HepG2 (cell line): ENCODE results near the gene SDC4. TPM values are rescaled to one million over a fixed set of nuclear protein-coding genes. Genes with fewer than 3 reads are reported as not detected.

Experiments used
- CEBPZ ChIP-seq: IDR thresholded peaks from 2 replicates; pipeline ENCODE4 v1.6.1; 2012; ENCODE audit warnings: low read length, improper control_type of control experiment
- FOXO1 ChIP-seq: sonication (generic); formaldehyde crosslinking; IDR thresholded peaks from 2 replicates; pipeline ENCODE4 v1.4.0; 2020; ENCODE audit warnings: missing genetic modification reagents
- HCFC1 ChIP-seq: fragments of 150-350 bp; IDR thresholded peaks from 2 replicates; pipeline ENCODE4 v1.6.1; 2014; ENCODE audit warnings: low read depth, low read length
- HOXA5 ChIP-seq: sonication (generic); formaldehyde crosslinking; IDR thresholded peaks from 2 replicates; pipeline ENCODE4 v1.4.0; 2020; ENCODE audit warnings: missing genetic modification reagents
- HOXA7 ChIP-seq: sonication (generic); formaldehyde crosslinking; IDR thresholded peaks from 2 replicates; pipeline ENCODE4 v1.8.1; 2022; ENCODE audit warnings: mild to moderate bottlenecking, missing genetic modification reagents, moderate library complexity
- ISL2 ChIP-seq: sonication (generic); formaldehyde crosslinking; IDR thresholded peaks from 2 replicates; pipeline ENCODE4 v1.5.0; 2020; ENCODE audit warnings: missing genetic modification reagents
- LRRFIP1 ChIP-seq: sonication (generic); formaldehyde crosslinking; conservative IDR thresholded peaks from 2 replicates; pipeline ENCODE4 v1.4.0; 2020; ENCODE audit warnings: missing genetic modification reagents
- MAZ ChIP-seq, 2 experiments: sonication (generic) in 1 of 2; formaldehyde crosslinking in 1 of 2; IDR thresholded peaks; 2 replicates each; pipeline versions ENCODE4 v1.5.0 to v1.6.1; 2012 to 2020; ENCODE audit warnings: low read depth in 2 of 2, mild to moderate bottlenecking in 2 of 2, borderline replicate concordance in 1 of 2, improper control_type of control experiment in 1 of 2, low read length in 1 of 2, missing genetic modification reagents in 1 of 2, moderate library complexity in 1 of 2
- MXI1 ChIP-seq: IDR thresholded peaks from 3 replicates; pipeline ENCODE4 v1.6.1; 2012; ENCODE audit warnings: low read depth, low read length, inconsistent platforms, borderline replicate concordance
- NFKB2 ChIP-seq: sonication (generic); formaldehyde crosslinking; IDR thresholded peaks from 2 replicates; pipeline ENCODE4 v1.4.0; 2020; ENCODE audit warnings: missing genetic modification reagents, borderline replicate concordance
- NR2F6 ChIP-seq, 2 experiments: IDR thresholded peaks; 2 replicates each; pipeline ENCODE4 v1.6.1; 2016; ENCODE audit warnings: antibody characterized with exemption in 1 of 2, mild to moderate bottlenecking in 1 of 2
- RBAK ChIP-seq: sonication (generic); formaldehyde crosslinking; IDR thresholded peaks from 2 replicates; pipeline ENCODE4 v1.5.1; 2020; ENCODE audit warnings: mild to moderate bottlenecking, missing genetic modification reagents
- SMAD1 ChIP-seq: sonication (generic); formaldehyde crosslinking; IDR thresholded peaks from 2 replicates; pipeline ENCODE4 v1.4.0; 2020; ENCODE audit warnings: missing genetic modification reagents, low read depth, mild to moderate bottlenecking, borderline replicate concordance
- TARDBP ChIP-seq: sonication (generic); formaldehyde crosslinking; IDR thresholded peaks from 2 replicates; pipeline ENCODE4 v1.8.0; 2022; ENCODE audit warnings: mild to moderate bottlenecking, missing genetic modification reagents
- THYN1 ChIP-seq: sonication (generic); formaldehyde crosslinking; IDR thresholded peaks from 2 replicates; pipeline ENCODE4 v1.8.1; 2023; ENCODE audit warnings: low read depth, mild to moderate bottlenecking, moderate library complexity, missing genetic modification reagents, borderline replicate concordance
- ZBTB7A ChIP-seq: sonication (generic); formaldehyde crosslinking; IDR thresholded peaks from 2 replicates; pipeline ENCODE4 v1.8.0; 2022; ENCODE audit warnings: mild to moderate bottlenecking, missing genetic modification reagents
- ZNF333 ChIP-seq: sonication (generic); formaldehyde crosslinking; IDR thresholded peaks from 2 replicates; pipeline ENCODE4 v1.4.0; 2020; ENCODE audit warnings: mild to moderate bottlenecking, missing genetic modification reagents, borderline replicate concordance
- ZNF33A ChIP-seq: sonication (generic); formaldehyde crosslinking; IDR thresholded peaks from 2 replicates; pipeline ENCODE4 v1.5.1; 2020; ENCODE audit warnings: missing genetic modification reagents, mild to moderate bottlenecking, moderate library complexity, borderline replicate concordance
- ZNF350 ChIP-seq: sonication (generic); formaldehyde crosslinking; IDR thresholded peaks from 2 replicates; pipeline ENCODE4 v1.4.0; 2020; ENCODE audit warnings: mild to moderate bottlenecking, low read depth, missing genetic modification reagents, borderline replicate concordance
- ZNF564 ChIP-seq: sonication (generic); formaldehyde crosslinking; IDR thresholded peaks from 2 replicates; pipeline ENCODE4 v1.8.1; 2023; ENCODE audit warnings: mild to moderate bottlenecking, missing genetic modification reagents
- ZNF674 ChIP-seq: sonication (generic); formaldehyde crosslinking; IDR thresholded peaks from 2 replicates; pipeline ENCODE4 v1.5.0; 2020; ENCODE audit warnings: low read depth, mild to moderate bottlenecking, missing genetic modification reagents
- ZNF883 ChIP-seq: sonication (generic); formaldehyde crosslinking; IDR thresholded peaks from 2 replicates; pipeline ENCODE4 v1.5.1; 2020; ENCODE audit warnings: mild to moderate bottlenecking, missing genetic modification reagents; ENCODE audit errors: not compliant biosample characterization
- ZSCAN20 ChIP-seq: sonication (generic); formaldehyde crosslinking; IDR thresholded peaks from 2 replicates; pipeline ENCODE4 v1.4.0; 2020; ENCODE audit warnings: missing genetic modification reagents, mild to moderate bottlenecking, borderline replicate concordance
- polyA plus RNA-seq, 8 experiments: library from polyadenylated mRNA; depleted of rRNA in 3 of 8; stranded (reverse) in 7 of 8; unstranded in 1 of 8; fragments of >200 nt; fragmentation: Illumina TruSeq in 4 of 8; extraction: Trizol in 4 of 8; gene quantifications; 2 replicates each; pipeline versions ENCODE4 v1.2.1 to v1.2.3, GENCODE V29; 2011 to 2016; ENCODE audit warnings: low read depth in 4 of 8, missing spikeins in 1 of 8, mixed read lengths in 1 of 8; ENCODE audit not compliant: insufficient read depth in 1 of 8
- total RNA-seq, 5 experiments: library from RNA; depleted of rRNA; stranded (reverse); fragments of >200 nt; fragmentation: Illumina TruSeq; extraction: Trizol; gene quantifications; 2 replicates each; pipeline ENCODE4 v1.2.3, GENCODE V29; 2016; ENCODE audit warnings: low read depth in 1 of 5

The SDC4 gene
- total and polyA plus RNA-seq, 2 of the 13 experiments (the other 11 are each of a cell fraction or from before 2014, with no cell fraction given): 49.0 to 65.1 TPM

GRCh38 chr20:45362804-45363610 is 14.8 kb upstream of the SDC4 start, which contains the start of gene SYS1 (continued):
- TF ChIP-seq MAZ (IDR thresholded peaks at IDR 0.05; ENCODE audit: borderline replicate concordance, low read depth, low read length): peak; percentile 94
- peak; percentile 97 for TF ChIP-seq MAZ (CRISPR knock-in tag; IDR thresholded peaks at IDR 0.05; ENCODE audit: low read depth)
- peak; percentile 56; the same call in 1 of the 2 replicates for TF ChIP-seq ZNF564 (CRISPR knock-in tag)
- peak; percentile 98; the same call in 1 of the 2 replicates for TF ChIP-seq NFKB2 (CRISPR knock-in tag)
- 0 out of 2 replicates have a peak, but pooled peaks have one; percentile 84 for TF ChIP-seq LRRFIP1
- peak; percentile 98; the same call in 1 of the 2 replicates for TF ChIP-seq SMAD1 (CRISPR knock-in tag)
- TF ChIP-seq ZNF33A: peak; percentile 27; the same call in 1 of the 2 replicates
- no peak for TF ChIP-seq ZSCAN20 (CRISPR knock-in tag)
- peak; percentile 69; the same call in 1 of the 2 replicates for TF ChIP-seq RBAK
- peak; percentile 100 for TF ChIP-seq MXI1
- TF ChIP-seq TARDBP (CRISPR knock-in tag): peak; percentile 98
- TF ChIP-seq HOXA7 (CRISPR knock-in tag): no peak
- peak; percentile 90; the same call in 1 of the 2 replicates for TF ChIP-seq HOXA5 (CRISPR knock-in tag)
- no peak for TF ChIP-seq ZNF674
- peak; percentile 96 for TF ChIP-seq ZNF883 (CRISPR knock-in tag)
- TF ChIP-seq CEBPZ: no peak
- peak; percentile 78 for TF ChIP-seq ISL2 (CRISPR knock-in tag)
- TF ChIP-seq HCFC1: peak; percentile 71; the same call in 1 of the 2 replicates
- peak; percentile 68; the same call in 1 of the 2 replicates for TF ChIP-seq NR2F6 (IDR thresholded peaks at IDR 0.05)
- peak; percentile 56 for TF ChIP-seq NR2F6 (CRISPR knock-in tag; IDR thresholded peaks at IDR 0.05)
- peak; percentile 100 for TF ChIP-seq ZNF350 (CRISPR knock-in tag)
- no peak for TF ChIP-seq THYN1 (CRISPR knock-in tag)
- TF ChIP-seq FOXO1 (CRISPR knock-in tag): peak; percentile 69
- TF ChIP-seq ZBTB7A (CRISPR knock-in tag): peak; percentile 76; the same call in 1 of the 2 replicates
- peak; percentile 99 for TF ChIP-seq ZNF333 (CRISPR knock-in tag)
